ENCODE measurements around the gene VPS25. TPM values are rescaled to one million over a fixed set of nuclear protein-coding genes. Genes with fewer than 3 reads are reported as not detected.
"Not testable (repeated sequence)": the region's sequence is repeated elsewhere in the genome, so short reads cannot be mapped to it uniquely, and the experiment has no call there.

VPS25 gene
- 106 and 117 TPM in 2 replicates for total RNA-seq (2014; rRNA removed; shearing (Covaris generic))

- peak; percentile 83 for DNase-seq (ENCODE audit: low read depth)
Measured at GRCh38 chr17:42773290-42774035, at the start of gene VPS25. VPS25 (plus strand) TSS chr17:42773449; CDS start chr17:42773476, 27 bp downstream.

- no peak for DNase-seq (ENCODE audit: low read depth)
Measured at GRCh38 chr17:42723636-42724035, 49.6 kb upstream of the VPS25 start.

- no peak for DNase-seq (ENCODE audit: low read depth)
Measured at GRCh38 chr17:42725143-42725542, 48.1 kb upstream of the VPS25 start.

- DNase-seq (ENCODE audit: low read depth) = no peak
Measured at GRCh38 chr17:42740699-42741098, 32.5 kb upstream of the VPS25 start.

- not testable (repeated sequence) for DNase-seq (ENCODE audit: low read depth)
Measured at GRCh38 chr17:42742916-42743315, 30.3 kb upstream of the VPS25 start.

- no peak for DNase-seq (ENCODE audit: low read depth)
Measured at GRCh38 chr17:42743595-42744282, 29.5 kb upstream of the VPS25 start.

- peak; percentile 41 for DNase-seq (ENCODE audit: low read depth)
Measured at GRCh38 chr17:42744283-42744805, 28.9 kb upstream of the VPS25 start.

- DNase-seq (ENCODE audit: low read depth) = peak; percentile 85
Measured at GRCh38 chr17:42744806-42745617, 28.2 kb upstream of the VPS25 start, which contains the start of gene EZH1. EZH1 (minus strand) TSS chr17:42745040; CDS start chr17:42728941, 16,099 bp downstream.

GRCh38 chr17:42748202-42748907 lies 24.9 kb upstream of the VPS25 start:
- DNase-seq (ENCODE audit: low read depth) = no peak

GRCh38 chr17:42748908-42749798 lies 24.1 kb upstream of the VPS25 start:
- no peak for DNase-seq (ENCODE audit: low read depth)

- no peak for DNase-seq (ENCODE audit: low read depth)
Measured at GRCh38 chr17:42750739-42751344, 22.4 kb upstream of the VPS25 start.

GRCh38 chr17:42751628-42752027 lies 21.6 kb upstream of the VPS25 start:
- no peak for DNase-seq (ENCODE audit: low read depth)

GRCh38 chr17:42754782-42755181 lies 18.5 kb upstream of the VPS25 start:
- DNase-seq (ENCODE audit: low read depth) = peak; percentile 44

GRCh38 chr17:42759982-42760651 lies 13.1 kb upstream of the VPS25 start:
- DNase-seq (ENCODE audit: low read depth) = no peak

- DNase-seq (ENCODE audit: low read depth) = peak; percentile 15
Measured at GRCh38 chr17:42760652-42761581, 12.3 kb upstream of the VPS25 start, which contains the start of gene RAMP2. RAMP2 (plus strand) TSS chr17:42761227; CDS start chr17:42761262, 35 bp downstream.

GRCh38 chr17:42761638-42762037 lies 11.6 kb upstream of the VPS25 start:
- no peak for DNase-seq (ENCODE audit: low read depth)

GRCh38 chr17:42766124-42766523 lies 7.1 kb upstream of the VPS25 start:
- no peak for DNase-seq (ENCODE audit: low read depth)

GRCh38 chr17:42767512-42767911 lies 5.7 kb upstream of the VPS25 start:
- DNase-seq (ENCODE audit: low read depth) = no peak
